Measurements from ENCODE around the gene KLHL12. TPM values are rescaled to one million over a fixed set of nuclear protein-coding genes. Genes with fewer than 3 reads are reported as not detected.

The KLHL12 gene
- total and polyA plus RNA-seq, 10 of the 15 experiments (the other 5 are each of a cell fraction or from before 2014, with no cell fraction given): 16.0 to 53.8 (median 30.3) TPM

GRCh38 chr1:202873026-202873425 is 54.0 kb downstream of the KLHL12 start:
- CTCF ChIA-PET: no interaction called here
- 45% methylated on average over 3 of the region's 4 CpGs for WGBS (ENCODE audit: insufficient coverage, insufficient replicate concordance, low lambda C conversion rate, missing lambda C conversion rate)

GRCh38 chr1:202871367-202871766 is 55.7 kb downstream of the KLHL12 start:
- CTCF ChIA-PET: no interaction called here
- Histone ChIP-seq H3K27me3 (replicated peaks in 1 of 2; ENCODE audit: control insufficient read depth in 2 of 2, insufficient read depth in 2 of 2, low read length in 1 of 2) (no peaks in the 10 kb centered on the region), H3K79me2 (ENCODE audit: control insufficient read depth, insufficient read depth, low read length) (no peaks in the 10 kb centered on the region), H2AFZ (ENCODE audit: control insufficient read depth, low read depth, low read length) (no peak overlapping the region), H3K27ac (ENCODE audit: control insufficient read depth, insufficient read depth) (no peak overlapping the region), H3K9ac (ENCODE audit: control insufficient read depth, insufficient read depth, low read length) (no peak overlapping the region), H3K4me2 (ENCODE audit: control insufficient read depth, insufficient read depth) (no peak overlapping the region), H4K20me1 (ENCODE audit: control insufficient read depth, insufficient read depth) (no peaks in the 10 kb centered on the region), H3K36me3 (ENCODE audit: control insufficient read depth in 2 of 2, insufficient read depth in 2 of 2, low read length in 1 of 2) (no peaks in the 10 kb centered on the region; a peak in 1 of 4 replicates), H3K4me3 (no peak overlapping the region), H3K4me1 (ENCODE audit: control insufficient read depth, insufficient read depth, low read length) (no peaks in the 10 kb centered on the region), H3K9me3 (replicated peaks; ENCODE audit: control insufficient read depth, insufficient read depth, low read length) (no peaks in the 10 kb centered on the region)
- SMC1A ChIA-PET (ENCODE audit: uncharacterized antibody, unreplicated experiment): no interaction called here
- FAIRE-seq (no peak), ATAC-seq (no peak), DNase-seq (ENCODE audit: low read depth, low spot score) (no peak)
- RAD21 ChIA-PET (ENCODE audit: unreplicated experiment): no interaction called here
- POLR2A ChIA-PET: no interaction called here
- TF ChIP-seq NR2C1 (IDR thresholded peaks at IDR 0.05) (no peak), PAX8 (IDR thresholded peaks at IDR 0.05) (no peak), FOS (IDR thresholded peaks at IDR 0.05; ENCODE audit: borderline replicate concordance, extremely low read depth, insufficient read length) (no peak), RUNX3 (IDR thresholded peaks at IDR 0.05; ENCODE audit: low read length) (no peak), ZNF24 (IDR thresholded peaks at IDR 0.05) (no peak)
- WGBS (ENCODE audit: insufficient coverage, insufficient replicate concordance, low lambda C conversion rate, missing lambda C conversion rate): 45% methylated on average over 4 of the region's 4 CpGs
- BruUV-seq (replicated peaks): no TSS peak
- intact Hi-C loops (cut with micrococcal nuclease; ENCODE audit: unreplicated experiment): no loop called here
- in situ Hi-C loops (cut with MboI): no loop called here

More at GRCh38 chr1:202873026-202873425, 54.0 kb downstream of the KLHL12 start:
- ChIA-PET SMC1A (ENCODE audit: uncharacterized antibody, unreplicated experiment) (no interaction called here), POLR2A (no interaction called here), RAD21 (ENCODE audit: unreplicated experiment) (no interaction called here)
- Histone ChIP-seq H3K79me2 (ENCODE audit: control insufficient read depth, insufficient read depth, low read length) (no peaks in the 10 kb centered on the region), H3K4me2 (ENCODE audit: control insufficient read depth, insufficient read depth) (no peak overlapping the region), H3K9me3 (replicated peaks; ENCODE audit: control insufficient read depth, insufficient read depth, low read length) (no peaks in the 10 kb centered on the region), H3K27ac (ENCODE audit: control insufficient read depth, insufficient read depth) (no peak overlapping the region), H3K4me1 (ENCODE audit: control insufficient read depth, insufficient read depth, low read length) (no peaks in the 10 kb centered on the region), H4K20me1 (ENCODE audit: control insufficient read depth, insufficient read depth) (no peaks in the 10 kb centered on the region), H2AFZ (ENCODE audit: control insufficient read depth, low read depth, low read length) (no peak overlapping the region), H3K9ac (ENCODE audit: control insufficient read depth, insufficient read depth, low read length) (no peak overlapping the region), H3K4me3 (no peak overlapping the region), H3K27me3 (replicated peaks in 1 of 2; ENCODE audit: control insufficient read depth in 2 of 2, insufficient read depth in 2 of 2, low read length in 1 of 2) (no peaks in the 10 kb centered on the region), H3K36me3 (ENCODE audit: control insufficient read depth in 2 of 2, insufficient read depth in 2 of 2, low read length in 1 of 2) (no peaks in the 10 kb centered on the region; a peak in 1 of 4 replicates)
- intact Hi-C loops (cut with micrococcal nuclease; ENCODE audit: unreplicated experiment) (no loop called here), in situ Hi-C loops (cut with MboI) (no loop called here)
- no TSS peak for BruUV-seq (replicated peaks)
- DNase-seq (ENCODE audit: low read depth, low spot score) (no peak), ATAC-seq (no peak), FAIRE-seq (no peak)
- TF ChIP-seq EZH2 (IDR thresholded peaks at IDR 0.05; ENCODE audit: borderline replicate concordance, control insufficient read depth, low read depth, low read length): no peak
- TF ChIP-seq CREB1 (IDR thresholded peaks at IDR 0.05; ENCODE audit: low read depth): no peak
- no peak for TF ChIP-seq POLR2AphosphoS2 (IDR thresholded peaks at IDR 0.05; ENCODE audit: low read depth, low read length)
- no peak for TF ChIP-seq MTA2 (IDR thresholded peaks at IDR 0.05; ENCODE audit: low read depth)
- no peak for TF ChIP-seq CBFB (IDR thresholded peaks at IDR 0.05; ENCODE audit: low read depth)
- no peak for TF ChIP-seq PKNOX1 (IDR thresholded peaks at IDR 0.05)
- no peak for TF ChIP-seq ETV6 (conservative IDR thresholded peaks at IDR 0.05 in 1 of 2, IDR thresholded peaks at IDR 0.05 in 1 of 2; ENCODE audit: borderline replicate concordance in 1 of 2, low read depth in 1 of 2)
- TF ChIP-seq SPI1 (IDR thresholded peaks at IDR 0.05; ENCODE audit: borderline replicate concordance, insufficient read depth, low read depth, low read length): no peak
- no peak for TF ChIP-seq IKZF2 (IDR thresholded peaks at IDR 0.05)
- TF ChIP-seq SREBF1 (IDR thresholded peaks at IDR 0.05; ENCODE audit: low read length): no peak
- TF ChIP-seq HDAC6 (IDR thresholded peaks at IDR 0.05; ENCODE audit: unreplicated experiment): no peak
- TF ChIP-seq FOXM1 (IDR thresholded peaks at IDR 0.05; ENCODE audit: low read depth, low read length): no peak
